GM18502 (cell line): Measurements from ENCODE around the gene CANT1.

Source experiments
- ATAC-seq: cut with Tn5 transposase; IDR thresholded peaks from one replicate; pipeline ENCODE4 v1.9.1; 2021; ENCODE audit warnings: mild to moderate bottlenecking; ENCODE audit not compliant: unreplicated experiment, poor library complexity

Gene CANT1

DNA sequence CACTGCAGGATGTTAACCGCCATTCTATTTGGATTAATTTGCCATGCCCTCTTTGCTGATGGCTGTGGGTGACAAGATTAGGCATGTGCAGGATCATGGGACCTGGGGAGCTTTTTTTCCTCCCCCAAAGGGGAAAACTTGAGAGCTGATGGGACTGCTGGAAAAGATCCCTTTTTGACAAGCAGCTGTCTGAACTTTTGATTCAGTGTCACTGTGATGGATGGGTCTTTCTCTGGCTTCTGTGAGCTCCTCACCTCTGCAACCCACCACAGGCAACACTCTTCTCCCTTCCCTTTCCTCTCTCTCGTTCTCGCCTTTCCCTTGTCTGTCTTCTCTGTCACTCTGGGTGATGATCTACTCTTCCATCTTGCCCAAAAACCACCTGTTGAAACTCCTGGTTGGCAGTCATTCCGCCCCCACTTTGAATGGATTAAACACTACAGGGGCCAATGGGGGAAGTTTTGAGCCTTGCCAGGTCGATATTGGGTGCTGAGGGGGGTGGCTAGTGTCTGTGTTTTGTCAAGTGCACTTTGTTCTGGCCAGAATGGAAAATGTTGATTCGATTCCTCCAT is 3.1 kb upstream of the CANT1 start:
- no peak for ATAC-seq

DNA sequence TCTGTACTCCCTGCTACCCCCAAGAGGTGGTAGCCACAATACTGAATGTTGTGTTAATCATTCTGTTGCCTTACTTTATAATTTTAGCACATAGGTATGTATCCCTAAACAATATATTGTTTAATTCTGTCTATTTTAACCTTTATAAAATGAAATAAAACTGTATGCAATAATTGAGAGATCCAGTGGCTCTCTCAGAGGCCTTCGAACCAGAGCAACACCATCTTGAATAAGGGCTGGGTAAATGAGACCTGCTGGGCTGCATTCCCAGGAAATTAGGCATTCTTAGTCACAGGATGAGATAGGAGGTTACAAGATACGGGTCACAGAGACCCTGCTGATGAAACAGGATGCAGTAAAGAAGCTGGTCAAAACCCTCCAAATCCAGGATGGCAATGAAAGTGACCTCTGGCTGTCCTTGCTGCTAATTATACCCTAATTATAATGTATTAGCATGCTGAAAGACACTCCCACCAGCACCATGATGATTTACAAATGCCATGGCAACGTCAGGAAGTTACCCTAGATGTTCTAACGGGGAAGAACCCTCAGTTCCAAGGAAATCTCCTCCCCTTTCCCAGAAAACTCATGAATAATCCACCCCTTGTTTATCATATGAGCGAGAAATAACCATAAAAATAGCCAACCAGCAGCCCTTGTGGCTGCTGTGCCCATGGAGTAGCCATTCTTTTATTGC is 2.0 kb upstream of the CANT1 start:
- ATAC-seq, result no peak

DNA sequence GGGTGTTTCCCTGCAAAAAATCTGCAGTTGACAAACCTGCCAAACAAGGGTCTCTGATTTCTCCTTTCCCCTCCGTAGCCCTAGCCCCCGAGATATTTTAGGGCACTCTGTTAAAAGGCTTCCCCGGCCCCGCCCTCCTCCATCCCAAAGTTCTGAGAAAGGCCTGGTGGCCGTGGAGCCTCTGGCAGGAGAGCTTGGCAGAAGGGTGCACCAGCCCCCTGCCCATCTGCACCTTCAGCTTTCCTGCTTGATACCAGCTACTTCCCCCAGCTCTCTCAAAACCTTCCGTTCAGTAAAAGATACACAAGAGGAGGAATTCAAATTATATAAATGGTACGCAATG is 711 bp upstream of the CANT1 start:
- no peak for ATAC-seq

DNA sequence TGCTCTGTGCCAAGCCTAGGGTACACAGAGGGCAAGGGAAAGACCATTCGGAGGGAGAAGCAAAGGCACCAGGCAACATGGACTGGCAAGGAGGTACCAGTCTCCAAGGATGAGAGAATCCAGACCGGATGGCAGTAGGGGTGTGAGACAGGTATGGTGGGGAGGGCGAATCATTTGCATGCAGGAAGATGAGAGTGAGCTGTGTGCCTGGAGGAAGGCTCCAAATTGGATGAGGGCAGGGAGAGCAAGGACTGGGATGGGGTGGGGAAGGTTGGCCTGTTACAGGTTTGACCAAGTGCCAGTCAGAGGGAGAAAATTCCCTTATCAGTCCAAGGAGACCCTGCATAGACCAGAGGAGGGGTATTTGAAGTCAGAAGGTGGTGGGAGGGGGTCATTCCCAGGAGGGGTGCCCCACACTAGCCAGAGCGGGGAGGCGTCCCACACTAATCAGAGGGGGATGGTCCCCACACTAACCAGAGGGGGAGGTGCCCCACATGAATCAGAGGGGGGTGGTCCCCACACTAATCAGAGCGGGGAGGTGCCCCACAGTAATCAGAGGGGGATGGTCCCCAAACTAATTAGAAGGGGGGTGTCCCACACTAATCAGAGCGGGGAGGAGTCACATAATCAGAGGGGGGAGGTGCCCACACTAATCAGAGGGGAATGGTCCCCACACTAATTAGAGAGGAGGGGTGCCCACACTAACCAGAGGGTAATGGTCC is 737 bp downstream of the CANT1 start:
- no peak for ATAC-seq

DNA sequence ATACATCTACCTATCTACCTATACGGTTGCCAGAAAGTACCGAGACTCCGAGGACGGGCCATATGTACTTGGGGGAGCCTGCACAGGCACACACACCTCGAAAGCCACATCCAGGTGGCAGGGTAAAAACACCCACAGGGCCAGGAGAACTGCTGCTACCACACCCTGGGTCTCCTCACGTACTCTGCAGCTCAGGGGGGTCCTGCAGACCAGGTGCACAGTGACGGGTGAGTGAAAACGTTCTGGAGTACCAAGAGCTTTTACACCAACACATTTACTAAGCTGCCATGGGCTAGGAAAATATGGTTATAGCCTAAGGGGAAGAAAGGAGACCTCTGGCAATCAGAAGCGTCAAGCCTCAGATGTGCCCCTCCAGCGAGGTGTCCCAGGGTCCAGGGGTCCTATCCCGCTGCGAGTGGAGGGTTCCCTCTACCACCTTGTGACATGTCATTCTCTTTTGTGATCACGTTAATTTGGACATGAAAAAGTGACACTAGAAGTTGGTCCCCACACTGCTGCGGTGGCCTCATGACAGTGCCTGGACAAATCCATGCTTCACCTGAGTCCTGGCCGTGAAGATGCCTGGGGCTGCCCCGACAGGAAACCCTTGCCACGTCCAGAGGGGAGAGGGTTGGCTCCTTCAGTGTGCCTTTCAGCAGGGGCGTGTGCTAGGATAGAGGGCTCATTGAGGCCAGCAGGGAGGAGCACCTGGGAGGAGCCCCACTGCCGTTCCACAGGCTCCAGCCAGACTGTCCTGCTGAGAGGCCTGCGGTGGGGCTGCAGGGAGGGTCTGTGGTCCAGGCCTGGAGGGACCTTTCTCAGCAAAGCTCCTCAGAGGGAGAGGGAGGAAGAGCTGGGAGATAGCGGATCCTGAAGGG is 1.8 kb downstream of the CANT1 start:
- no peak for ATAC-seq

DNA sequence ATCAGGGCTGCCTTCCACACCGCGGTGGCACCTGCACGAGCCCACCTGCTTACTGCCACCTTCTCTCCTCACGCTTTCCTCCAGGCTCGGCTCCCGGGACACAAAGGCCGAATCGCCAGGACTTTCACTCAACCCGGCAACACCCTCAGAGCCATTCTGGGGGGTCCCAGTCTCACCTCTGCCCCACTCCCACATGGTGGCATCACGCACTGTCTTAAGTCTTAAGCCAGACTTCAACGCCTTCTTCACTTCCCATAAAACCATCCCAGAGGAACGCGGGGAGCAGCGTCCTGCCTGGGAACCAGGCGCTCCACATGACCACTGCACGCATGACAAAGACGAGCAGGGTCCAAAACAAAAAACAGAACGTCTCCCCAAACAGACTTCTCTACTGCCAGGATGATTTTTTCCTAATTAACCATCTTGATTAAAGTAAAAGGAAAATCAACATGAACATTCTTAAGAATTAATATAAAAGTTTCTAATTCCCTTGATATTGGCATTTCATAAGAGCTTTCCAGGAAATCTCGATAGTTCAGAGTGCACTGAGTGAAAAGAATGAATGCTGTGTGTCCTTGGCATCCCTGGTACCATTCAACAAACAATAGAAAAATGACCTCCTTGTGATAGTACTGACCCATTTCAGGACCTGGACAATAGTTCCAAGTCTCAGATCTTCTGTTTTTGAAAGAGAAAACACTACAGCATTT is 2.6 kb downstream of the CANT1 start:
- no peak for ATAC-seq

DNA sequence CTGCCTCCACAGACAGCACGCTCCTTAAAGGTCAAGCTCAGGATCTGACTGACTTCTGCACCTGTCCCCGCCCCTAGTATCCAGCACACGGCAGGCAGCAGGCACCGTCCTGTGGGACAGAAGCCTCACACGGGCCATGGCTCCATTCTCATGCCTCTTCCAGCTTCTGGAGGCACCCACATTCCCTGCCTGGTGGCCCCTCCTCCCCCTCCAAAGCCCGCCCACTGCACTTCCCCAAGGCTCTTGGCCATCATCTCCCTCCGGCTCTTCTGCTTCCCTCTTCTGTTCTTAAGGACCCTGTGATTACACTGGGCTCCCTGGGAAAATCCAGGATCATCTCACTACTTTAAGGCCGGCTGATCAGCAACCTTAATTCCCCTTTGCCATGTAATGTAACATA is 3.5 kb downstream of the CANT1 start:
- ATAC-seq, result no peak

DNA sequence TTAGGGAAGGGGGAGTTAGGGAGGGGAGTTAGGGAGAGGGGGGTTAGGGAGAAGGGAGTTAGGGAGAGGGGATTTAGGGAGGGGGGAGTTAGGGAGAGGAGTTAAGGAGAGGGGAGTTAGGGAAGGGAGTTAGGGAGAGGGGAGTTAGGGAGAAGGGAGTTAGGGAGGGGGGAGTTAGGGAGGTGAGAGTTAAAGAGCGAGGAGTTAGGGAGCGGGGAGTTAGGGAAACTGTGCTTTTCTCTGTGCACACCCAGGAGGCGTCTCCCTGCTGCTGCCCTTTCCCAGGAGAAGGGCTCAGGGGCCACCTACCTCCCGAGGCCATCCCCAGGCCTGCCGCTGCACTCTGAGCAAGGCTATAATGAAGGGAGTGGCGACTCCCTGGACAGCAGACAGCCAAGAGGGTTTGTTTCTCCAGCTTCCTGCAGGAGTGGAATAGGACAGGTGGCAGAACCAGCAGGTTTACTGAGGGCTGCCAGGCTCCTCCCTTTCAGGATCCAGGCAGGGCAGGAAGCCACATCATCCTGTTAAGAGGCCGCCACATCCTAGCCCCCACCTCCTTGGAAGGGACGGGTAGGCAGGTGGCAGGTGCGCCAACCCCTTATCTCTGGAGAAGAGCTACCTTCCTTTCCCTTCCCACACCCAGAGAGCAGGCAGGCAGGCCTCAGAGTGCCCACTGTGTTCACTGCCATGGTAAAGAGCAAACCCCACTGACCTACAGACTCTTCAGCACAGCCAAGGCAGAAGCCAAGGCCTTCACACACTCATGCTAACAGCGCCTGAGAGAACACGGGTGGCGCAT is 4.3 kb downstream of the CANT1 start:
- no peak for ATAC-seq

DNA sequence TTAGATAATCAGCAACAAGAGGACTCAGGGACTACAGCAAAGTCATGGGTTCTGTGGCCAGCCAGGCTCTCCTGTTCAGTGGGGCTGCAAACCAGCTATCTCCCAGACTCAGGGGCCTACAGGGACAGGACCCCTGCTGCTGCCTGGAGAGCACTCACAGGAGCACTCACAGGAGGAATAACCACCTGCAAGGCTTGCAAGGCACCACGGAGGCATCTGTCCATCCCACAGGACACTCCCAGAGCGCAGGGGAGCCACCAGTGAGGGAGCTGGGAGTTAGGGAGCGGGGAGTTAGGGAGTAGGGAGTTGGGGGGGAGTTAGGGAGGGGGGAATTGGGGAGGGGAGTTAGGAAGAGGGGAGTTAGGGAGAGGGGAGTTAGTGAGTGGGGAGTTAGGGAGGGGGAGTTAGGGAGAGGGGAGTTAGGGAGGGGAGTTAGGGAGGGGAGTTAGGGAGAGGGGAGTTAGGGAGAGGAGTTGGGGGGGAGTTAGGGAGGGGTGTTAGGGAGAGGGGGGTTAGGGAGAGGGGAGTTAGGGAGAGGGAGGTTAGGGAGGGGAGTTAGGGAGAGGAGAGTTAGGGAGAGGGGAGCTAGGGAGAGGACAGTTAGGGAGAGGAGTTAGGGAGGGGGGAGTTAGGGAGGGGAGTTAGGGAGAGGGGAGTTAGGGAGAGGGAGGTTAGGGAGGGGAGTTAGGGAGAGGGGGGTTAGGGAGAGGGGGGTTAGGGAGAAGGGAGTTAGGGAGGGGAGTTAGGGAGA is 5.7 kb downstream of the CANT1 start:
- ATAC-seq, result no peak

DNA sequence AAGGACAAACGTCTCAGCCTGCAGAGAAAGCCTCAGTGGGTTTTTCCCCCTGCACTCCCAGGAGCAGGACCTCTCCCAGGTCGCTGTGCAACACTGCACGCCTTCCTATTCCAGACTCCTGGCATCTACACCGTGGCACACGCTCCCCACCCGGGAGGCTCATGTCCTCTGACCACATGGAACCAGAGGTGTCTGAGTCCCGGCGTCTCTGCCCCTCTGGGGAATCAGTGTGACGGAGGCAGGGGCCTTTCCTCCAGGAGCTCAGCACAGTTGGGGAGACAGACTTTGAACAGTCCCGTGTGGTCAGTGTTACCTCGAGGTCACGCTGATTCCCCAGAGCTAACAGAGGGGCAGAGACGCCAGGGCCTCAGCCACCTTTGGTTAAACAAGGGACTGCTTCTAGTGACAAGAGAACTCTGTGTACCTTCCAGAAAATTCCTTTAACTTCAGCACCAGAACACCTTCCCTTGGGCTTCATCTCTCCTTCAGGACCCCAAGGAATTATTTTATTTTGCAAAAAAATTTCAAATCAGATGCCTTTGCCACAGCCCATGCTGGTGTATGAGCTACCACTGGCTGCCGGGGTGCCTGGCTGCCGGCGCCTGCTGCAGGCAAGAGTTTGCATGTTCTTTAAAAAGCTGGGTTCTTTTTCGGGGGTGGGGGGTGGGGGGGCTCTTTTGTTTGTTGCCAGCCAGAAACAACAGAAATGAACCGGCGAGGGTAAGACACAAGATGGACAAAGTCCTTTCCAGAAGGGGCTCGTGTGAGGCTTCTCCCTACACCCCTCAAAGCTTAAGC is 6.6 kb downstream of the CANT1 start:
- no peak for ATAC-seq

DNA sequence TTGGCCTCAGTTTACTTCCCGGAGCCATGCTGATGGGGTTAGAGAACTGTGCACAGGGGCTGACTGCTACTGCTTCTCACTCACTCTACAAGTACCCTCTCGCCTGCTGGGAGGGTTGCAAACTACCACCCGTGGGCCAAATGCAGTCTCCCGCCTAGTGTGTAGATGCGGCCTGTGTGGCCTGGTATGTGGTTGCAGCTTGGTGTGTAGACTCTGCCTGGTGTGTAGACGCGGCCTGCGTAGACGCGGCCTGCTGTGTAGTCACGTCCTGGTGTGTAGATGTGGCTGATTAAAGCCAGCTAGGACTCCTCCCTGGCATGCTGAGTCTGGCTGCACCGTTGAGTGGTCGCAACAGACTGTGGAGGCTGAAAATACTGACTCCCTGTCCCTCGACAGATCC is 7.3 kb downstream of the CANT1 start:
- ATAC-seq, result no peak

DNA sequence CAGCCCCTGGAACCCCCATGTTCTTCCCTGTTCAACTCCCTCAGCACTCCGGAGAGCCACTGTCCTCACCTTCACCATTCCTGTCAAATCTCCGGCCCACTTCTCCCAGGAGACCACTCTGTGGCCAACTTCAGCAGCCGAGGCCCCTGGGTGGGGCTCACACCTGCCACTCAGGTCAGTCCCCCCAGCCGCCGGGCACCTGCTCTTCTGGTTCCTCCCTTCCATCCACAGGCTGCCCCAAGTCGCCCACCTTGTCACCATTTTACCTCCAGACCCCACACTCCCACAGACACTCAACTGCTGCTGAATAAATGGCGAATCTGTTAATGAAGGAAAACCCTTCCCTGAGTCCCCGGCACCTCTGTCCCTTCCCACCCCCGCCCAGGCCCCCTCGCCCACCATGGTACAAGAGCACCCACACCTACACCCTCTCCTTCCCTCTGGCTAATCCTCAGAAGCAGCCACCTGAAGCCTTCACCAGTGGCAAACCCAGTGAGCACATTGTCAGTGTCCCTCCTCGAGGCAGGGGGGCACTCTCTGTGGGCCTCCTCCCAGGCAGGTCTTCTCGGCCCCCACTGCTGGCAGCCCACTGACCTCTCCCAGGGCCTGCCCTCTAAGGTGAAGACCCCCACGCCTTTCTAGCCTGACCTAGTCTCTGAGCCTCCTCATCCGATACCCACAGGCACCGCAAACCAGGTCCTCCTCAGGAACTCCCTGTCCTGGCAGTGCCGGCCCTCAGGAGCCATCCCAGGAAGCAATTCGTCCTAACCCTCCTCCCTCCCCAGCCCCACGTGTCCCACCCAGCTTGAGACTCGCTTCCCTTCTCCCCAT is 8.2 kb downstream of the CANT1 start:
- no peak for ATAC-seq

DNA sequence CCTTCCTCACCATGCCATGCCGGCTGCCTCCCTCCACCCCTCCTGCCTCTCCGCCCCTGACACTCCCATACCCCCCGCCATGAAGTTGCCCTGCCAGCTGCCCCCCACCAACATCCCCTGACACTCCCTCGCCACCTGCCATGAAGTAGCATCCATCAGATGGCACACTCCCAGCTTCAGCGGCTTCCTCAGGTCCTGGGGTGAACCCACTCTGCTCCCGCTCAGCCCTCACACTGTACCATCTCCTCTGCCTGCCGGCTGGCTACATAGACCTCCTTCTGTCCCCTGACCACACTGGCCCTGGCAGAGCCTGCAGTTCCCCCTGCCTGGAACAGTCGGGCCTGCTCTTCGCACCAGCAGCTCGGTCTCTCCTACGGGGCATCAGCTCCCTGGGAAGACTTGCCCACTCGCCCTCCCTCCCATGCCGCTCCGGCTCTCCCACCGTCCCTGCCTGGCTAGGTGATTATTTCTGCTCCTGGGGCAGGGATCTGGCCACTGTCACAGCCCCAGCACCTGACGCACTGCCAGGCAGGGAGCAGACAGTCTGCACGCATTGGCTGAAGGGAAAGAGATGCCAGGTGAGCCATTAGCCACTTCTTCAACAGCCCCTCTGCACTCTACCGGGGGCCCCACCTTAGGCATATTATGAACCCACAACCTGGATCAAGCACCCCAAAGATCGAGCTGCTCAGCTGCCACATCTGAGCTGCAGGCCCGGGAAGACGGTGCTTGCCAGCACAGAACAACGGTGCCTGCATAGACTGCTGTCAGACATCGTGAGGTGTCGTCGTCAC is 9.0 kb downstream of the CANT1 start:
- no peak for ATAC-seq

DNA sequence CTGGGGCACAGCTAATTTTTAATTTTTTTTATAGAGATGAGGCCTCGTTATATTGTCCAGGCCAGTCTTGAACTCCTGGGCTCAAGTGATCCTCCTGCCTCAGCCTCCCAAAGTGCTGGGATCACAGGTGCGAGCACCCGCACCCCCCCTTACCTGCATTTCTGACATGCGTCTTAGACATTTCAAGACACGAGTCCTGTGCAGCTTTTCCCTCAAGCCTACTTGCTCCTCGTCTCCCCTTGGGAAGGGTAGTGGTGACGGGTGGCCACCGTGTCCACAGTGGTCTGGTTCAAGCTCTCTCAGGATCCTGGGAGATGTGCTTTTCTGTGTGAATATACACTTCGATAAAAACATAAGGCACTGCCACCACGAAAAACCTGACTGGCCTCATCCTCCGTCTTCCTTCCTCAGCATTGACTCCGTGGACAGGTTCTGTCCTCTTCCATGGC is 9.6 kb downstream of the CANT1 start:
- ATAC-seq, result no peak

DNA sequence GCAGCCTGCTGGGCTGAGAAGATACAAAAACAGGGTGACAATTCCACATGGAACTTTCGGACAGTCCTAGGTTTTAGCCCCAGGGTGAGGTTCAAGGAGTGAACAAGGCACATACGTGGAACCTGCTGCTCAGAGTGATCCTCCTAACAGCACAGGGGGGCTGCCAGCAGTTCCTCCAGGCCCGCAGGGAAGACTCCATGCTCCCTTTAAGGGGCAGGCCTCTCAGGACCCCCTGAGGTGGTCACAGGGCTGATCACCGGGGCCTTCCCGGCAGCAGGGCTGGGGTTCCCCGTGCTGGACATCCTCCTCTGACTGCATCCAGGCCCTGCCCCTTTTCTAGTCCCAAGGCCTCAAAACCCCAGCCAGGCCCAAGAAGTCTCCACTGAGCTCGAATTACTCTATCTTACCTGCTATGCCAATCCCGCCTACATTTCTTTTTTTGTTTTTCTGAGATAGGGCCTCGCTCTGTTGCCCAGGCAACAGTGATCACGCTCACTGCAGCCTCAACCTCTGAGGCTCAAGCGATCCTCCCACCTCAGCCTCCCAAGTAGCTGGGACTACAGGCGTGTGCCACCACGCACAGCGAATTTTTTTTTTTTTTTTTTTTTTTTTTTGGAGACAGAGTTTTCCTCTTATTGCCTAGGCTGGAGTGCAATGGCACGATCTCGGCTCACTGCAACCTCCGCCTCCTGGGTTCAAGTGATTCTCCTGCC is 10.4 kb downstream of the CANT1 start:
- ATAC-seq, result no peak
